Stimulated activated CD8-positive, alpha-beta memory T cell treated with anti-CD3 and anti-CD28 coated beads, Interleukin-12 subunit alpha, Interleukin-12 subunit beta, amount 100 ng/mL, for 24 hours (primary cell): ENCODE measurements around the gene PRR29.
"Not testable (repeated sequence)": the region's sequence is repeated elsewhere in the genome, so short reads cannot be mapped to it uniquely, and the experiment has no call there.

ENCODE experiments used
- DNase-seq: peaks from one replicate; pipeline ENCODE4 v3.0.0-alpha.2; 2020; ENCODE audit errors: extremely low read depth

The PRR29 gene

DNA sequence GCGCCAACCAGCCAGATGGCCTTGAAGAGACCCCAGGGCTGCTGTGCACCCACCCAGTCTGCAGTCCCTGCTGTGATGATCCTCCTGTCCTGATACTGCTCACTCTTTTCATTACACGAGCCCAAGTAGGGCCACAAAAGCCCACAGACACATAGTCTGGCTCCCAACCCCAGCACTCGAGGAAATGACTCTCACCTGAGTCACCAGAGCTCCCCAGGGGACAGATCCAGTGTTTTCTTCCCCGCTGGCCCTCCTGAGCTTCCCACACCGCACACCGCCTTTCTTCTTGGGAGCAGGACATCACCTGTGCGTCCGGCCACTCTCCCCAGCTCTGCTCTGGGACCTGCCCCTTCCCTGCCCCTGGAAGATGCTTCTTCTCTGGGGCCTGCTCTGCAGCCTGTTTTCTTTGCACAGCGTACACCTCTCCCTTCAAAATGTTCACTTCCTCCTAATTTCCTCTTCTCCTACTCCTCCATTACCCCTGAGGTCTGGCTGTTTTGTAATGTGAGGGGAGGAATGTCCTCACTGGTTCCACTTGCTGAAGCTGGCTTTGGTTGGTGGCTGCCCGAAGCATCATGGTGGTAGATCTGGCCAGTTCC lies 23.5 kb upstream of the PRR29 start:
- DNase-seq: no peak

DNA sequence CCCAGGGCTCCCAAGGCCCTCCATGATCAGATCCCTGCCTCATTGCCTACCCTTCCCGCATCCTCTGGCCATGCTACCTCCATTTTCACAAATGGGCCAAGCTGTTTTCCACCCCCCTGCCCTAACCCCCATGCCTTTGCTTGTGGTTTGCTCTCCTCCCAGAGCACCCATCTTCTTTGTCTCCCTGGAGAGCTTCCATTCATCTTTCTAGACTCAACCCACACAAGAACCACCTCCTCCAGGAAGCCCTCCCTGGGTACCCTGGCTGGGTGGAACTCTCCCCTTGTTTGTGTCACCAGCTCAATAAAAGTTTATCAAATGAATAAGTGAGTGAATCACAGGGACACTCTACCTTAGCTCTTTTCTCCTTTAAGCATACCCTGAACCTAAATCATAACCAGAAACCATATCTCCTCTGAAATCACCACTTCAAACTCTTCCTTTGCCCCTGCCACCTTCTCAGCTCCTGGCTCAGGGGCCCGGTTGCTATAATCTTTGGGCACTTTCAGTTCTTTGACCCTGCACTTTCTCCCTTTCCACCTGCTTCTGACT lies 22.5 kb upstream of the PRR29 start:
- DNase-seq: no peak

DNA sequence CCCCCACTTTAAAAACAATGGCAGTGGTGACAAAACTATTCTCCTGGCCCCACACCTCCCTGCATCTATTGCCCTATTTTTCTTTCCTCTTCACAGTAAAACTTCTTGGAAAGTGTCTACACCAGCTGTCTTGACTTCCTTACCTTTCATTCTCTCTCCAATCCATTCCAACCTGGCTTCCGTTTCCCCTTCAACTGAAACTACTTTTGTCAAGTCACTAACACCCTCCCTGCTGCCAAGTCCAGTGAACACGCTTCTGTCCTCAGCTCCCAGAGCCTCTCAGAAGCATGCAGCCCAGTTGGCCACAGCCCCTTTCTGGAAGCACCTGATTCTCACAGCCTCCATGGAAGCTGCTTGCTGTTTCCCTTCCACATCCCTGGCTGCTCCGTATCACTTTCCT lies 21.4 kb upstream of the PRR29 start:
- DNase-seq: no peak

DNA sequence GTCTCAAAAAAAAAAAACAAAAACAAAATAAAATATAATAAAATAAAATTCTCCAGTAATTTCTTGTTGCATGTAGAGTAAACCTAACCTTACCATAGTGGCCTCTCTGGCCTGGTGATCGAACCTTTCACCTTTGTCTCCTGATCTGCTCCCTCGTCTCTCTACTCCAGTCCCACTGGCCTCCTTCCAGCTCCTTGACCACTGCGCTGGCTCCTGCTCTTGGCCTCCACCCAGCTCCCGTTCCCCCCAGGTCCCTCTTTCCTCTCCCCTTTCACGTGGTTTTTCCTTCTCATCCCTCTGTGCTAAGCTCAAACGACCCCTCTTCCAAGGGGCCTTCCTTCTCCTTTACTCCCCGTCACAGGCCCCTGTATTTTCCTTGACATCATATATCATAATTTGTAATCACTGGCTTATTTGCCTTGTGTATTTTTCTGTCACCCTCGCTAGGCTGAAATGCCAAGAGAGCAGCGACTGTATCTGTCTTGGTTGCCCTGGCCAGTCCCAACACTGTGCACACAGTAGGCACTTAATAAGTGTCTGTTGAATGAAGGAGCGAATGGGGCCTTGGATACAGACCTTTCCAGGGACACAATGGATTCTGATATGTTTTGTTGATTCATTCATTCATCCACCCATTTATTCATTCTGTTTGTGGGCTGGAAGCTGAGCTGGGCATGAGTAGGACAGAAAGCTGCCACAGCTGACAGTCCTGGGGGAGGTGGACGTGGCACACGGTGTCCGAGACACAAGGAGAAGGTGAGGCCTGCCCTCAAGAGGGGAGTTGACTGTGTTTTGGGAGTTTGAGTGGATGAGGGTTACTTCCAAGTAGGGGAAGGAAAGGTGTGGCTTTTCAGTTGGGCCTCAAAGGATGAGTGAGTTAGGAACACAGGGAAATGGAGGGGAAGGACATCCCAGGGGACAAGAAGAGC lies 19.6 kb upstream of the PRR29 start:
- no peak for DNase-seq

DNA sequence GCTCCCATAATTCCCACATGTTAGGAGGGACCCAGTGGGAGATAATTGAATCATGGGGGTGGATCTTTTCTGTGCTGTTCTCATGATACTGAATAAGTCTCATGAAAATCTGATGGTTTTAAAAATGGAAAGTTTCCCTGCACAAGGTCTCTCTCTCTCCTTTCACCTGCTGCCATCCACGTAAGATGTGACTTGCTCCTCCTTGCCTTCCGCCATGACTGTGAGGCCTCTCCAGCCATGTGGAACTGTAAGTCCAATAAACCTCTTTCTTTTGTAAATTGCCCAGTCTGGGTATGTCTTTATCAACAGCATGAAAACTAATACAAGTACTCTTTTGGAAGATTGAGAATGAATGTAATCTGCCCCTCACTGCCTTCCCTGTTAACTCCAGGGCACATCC lies 15.5 kb upstream of the PRR29 start:
- DNase-seq: not testable (repeated sequence)

DNA sequence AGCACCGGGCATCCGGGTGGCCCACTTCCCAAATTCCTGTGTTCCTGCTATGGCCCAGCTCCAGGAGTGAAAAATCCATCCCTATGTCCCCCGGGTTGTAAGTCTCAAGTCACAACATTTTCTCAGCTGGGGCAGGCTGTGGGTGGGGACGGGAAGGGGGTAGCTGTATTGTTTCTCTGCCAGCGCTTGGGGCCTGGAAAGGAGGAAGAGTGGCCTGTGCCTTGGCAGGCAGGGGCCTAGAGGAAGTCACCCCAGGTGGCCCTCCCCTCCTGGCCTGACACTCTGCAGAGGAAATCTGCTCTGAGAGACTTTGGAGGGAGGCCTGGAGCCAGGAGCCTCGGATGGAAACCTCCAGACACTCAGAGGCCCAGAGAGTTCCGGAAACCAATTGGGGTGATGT lies 14.8 kb upstream of the PRR29 start:
- DNase-seq: no peak

DNA sequence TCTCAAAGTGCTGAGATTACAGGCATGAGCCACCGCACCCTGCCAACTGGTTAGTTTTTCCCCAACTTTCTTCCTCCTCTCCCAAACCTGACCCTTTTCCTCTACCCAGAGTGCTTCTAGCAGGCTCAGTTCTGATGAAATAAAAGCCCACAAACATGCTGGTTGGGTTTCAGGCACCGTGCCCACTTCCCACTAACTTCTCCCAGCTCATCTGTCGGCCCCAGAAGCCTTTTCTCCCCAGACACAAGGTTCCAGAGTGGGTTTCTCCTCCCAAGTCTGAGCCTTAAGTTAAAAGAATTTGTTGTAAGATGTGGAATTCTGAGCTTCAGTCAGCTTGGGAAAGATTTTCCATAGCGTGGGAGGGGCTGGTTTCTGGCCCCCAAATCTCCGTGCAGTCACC lies 13.9 kb upstream of the PRR29 start:
- DNase-seq: no peak

DNA sequence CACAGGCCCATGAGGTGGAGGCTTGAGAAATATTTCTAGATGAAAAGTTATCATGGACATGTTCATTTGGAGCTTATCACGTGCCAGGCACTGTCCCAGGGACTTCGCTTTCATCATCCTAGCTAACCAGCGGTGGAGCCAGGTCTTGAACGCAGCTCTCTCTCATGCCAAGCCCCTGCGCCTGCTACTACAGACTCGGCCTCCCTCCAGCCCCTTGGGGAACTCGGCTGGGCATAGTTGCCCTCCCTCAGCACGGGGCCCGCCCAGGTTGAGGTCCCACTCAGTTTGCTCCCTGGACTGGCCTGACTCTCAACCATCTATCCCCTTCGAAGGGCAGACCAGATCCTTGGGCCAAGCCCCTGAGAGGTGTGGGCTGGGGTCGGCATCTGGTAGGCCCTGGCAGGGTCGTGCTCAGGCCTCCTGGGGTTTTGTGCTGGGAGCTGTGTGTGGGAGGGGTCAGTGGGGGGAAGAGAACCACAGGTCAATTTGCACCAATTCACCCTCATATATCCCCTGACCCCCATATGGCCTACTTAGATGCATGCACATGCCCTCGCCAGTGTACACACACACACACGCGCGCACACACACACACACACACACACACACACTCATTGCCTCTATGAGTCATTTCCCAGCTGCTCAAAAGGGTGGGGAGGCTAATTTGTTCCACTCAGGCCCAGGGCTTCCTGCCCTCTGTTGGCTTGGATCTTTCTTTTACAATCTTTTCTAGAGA lies 13.3 kb upstream of the PRR29 start:
- no peak for DNase-seq

DNA sequence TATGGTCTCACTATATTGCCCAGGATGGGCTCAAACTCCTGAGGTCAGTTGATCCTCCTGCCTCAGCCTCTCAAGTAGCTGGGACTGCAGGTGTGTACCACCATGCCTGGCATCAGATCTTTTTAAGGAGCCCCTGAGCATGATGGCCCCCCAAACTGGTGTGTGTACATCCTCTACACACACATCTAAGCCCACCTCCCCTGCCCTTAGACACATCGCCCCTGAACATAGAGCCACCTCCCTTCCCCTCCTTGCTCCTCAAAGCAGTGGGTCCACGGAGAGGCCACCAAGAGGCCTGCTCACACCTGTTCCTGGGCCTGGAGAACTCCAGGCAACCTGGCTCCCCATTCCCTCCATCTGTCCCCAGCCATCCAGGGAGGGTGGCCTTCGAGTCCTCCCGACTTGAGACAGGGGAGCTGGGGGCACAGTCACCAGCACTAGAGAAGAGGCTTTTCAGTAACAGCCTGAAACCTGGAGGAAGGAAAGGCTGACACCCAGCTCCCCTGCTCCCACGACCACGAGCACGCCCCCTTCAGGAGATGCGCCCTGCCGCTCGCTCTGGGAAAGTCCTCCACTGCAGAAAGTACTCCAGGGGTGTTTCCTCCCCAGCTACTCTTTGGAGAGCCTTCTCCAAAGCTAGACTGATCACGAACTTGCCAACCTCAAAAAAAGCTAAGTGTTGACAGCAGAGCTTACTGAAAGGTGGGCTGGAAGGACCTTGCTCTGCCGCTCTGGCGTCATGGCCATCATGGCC lies 12.6 kb upstream of the PRR29 start:
- DNase-seq: no peak

DNA sequence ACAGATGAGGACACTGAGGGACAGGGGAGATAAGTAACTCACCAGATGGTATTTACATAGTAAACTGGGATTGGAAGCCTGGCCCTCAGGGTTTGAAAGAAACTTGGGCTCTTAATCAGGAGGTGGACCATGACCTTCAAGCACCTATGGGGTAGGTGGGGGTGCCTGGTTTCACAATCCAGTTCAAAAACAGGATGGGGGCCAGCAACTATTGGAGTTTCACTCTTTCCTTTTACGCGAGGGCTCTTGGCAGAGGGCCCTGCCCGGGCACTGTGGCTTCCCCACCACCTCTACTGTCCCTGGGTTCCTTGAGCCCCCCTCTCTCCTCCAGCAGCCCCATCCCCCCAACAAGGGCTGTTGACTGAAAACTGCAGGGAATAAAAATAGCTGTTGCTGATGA lies 11.3 kb upstream of the PRR29 start:
- DNase-seq: no peak

DNA sequence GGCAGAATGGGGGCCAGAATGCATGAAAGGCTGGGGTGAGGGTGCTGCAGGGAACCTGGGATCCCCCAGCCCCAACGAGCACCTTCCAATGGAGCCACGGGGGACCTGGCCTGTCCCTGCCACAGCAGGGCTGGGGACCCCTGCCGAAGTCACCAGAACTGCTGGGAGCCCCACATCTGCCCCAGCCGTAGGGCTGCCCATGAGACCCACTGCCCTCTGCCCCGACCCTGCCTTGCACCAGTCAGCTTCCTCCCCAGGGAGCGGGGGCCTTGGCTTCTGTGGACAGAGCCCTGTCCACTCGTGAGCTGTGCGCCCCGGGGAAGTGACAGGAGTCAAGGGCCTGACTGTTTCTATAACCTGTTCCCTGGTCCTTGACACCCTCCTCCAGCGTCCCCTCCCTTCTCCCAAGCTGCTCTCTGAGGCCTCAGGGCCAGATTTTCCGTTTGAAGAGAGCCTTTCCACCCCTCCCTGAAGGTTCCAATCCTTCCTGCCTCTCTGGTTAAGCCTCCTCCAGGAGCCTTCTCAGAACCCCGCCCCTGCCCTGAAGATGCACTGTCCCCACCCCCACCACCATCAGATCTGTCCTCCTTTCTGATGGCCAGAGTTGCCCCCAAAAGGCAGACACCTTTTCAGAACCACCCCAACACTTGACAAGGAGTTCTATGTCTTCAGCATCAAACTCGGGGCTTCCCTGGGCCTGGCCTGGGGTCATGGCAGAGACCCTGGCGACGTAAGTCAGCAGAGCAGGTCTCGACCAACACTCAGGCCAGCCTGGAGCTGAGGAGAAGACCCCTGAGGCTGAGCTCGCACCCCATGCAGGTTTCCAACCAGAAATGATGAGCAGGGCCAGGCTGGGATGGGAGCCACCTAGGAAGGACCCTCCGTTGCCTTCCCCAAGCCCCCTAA lies 10.7 kb upstream of the PRR29 start:
- DNase-seq: no peak

DNA sequence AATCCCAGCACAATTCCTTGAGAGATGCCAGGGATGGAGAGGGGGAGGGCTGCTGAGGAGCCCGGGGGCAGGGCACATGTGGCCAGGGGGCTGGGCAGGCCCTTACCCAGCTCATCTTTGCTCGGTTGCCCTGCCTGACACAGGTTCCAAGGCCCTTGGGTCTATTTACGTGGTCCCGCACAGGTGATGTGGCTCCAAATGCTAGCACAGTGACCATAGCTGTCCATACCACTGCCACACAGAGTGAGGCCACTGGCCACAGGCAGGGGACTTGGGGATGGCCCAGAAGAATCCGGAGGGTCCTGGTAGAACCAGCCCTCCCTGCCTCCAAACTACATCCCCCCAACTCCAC lies 10.0 kb upstream of the PRR29 start:
- no peak for DNase-seq

DNA sequence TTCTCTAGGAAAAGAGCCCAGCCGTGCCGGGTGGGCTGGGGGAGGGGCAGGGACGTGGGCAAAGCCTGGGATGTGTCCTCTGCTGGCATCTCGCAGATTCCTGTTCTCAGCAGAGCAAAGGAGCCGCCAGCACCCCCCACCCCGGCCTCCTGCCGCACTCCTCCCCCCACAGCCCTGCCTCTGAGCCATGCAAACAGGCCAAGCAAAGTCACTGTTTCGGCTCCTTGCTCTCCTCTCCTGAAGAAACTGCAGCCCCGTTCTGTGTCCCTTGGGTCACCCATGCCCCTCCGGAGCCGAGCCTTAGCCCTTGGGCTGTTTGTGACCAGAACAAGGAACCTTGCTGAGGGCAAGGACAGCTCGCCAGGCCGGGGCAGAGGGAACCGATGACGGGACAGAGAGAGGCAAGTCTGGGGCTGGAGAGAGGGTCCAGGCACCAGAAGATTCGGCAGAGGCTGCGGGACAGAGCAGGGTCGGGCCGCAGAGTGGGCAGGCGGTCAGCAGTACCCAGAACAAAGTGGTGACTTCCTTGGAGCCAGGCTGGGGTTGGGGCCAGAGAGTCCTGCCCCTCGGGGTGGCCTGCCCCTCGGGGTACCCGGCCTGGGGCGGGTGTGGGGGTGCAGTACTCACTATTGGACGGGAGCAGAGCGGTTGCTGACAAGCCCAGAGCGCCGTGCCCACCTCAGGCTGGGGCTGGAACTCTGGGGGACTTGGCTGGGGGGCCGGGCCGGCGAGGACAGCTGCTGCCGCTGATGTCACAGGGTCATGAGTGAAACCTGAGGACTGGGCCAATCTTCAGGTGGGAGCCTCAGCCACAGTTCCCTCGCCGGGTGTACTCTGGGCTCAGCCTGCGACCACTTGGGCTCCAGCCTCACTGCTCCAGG lies 9.2 kb upstream of the PRR29 start:
- no peak for DNase-seq

DNA sequence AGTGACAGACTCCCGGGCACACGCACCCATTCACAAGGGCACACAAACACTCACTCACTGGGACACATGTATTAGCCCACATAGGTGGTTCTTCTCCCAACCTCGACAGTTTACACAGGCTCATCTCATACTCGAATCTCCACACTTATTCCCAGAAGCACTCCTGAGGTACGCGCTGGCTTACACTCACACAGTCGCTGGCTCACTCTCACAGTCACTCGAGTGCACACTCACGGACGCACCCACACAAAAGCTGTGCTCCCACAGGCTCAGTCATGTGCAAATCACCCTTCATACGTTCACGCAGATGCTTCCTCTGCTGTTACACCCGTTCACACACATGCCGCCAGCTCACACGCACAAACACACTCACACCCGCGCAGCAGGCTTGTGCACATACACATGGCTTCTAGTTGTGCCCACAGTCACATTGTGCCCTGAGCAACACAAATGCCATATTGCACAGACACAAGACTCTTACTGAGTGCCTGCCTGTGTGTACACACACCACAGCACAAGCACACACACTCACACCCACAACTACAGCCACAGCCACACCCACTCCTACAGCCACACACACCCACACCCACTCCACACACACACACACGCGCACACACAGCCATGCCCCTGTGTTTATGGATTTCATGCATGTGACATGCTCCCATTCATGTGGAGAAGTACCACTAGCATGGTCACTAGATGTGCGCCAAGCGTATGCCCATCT lies 8.4 kb upstream of the PRR29 start:
- no peak for DNase-seq

DNA sequence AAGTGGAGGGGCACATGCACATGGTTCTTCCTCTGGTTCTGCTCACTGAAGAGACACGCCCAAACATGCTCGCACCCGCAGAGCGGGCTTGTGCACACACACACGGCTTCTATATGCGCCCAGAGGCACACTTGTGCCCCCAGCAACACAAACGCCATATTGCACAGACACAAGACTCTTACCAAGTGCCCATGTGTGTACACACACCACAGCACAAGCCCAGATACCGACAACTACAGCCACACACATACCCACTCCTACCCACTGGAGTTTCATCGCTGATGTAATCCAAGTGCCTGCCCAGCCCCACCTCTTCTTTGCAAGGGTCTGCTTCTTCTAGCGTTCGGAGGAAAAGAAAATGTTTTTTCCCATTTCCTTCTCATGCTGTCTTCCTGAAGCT lies 6.5 kb upstream of the PRR29 start:
- DNase-seq: no peak

DNA sequence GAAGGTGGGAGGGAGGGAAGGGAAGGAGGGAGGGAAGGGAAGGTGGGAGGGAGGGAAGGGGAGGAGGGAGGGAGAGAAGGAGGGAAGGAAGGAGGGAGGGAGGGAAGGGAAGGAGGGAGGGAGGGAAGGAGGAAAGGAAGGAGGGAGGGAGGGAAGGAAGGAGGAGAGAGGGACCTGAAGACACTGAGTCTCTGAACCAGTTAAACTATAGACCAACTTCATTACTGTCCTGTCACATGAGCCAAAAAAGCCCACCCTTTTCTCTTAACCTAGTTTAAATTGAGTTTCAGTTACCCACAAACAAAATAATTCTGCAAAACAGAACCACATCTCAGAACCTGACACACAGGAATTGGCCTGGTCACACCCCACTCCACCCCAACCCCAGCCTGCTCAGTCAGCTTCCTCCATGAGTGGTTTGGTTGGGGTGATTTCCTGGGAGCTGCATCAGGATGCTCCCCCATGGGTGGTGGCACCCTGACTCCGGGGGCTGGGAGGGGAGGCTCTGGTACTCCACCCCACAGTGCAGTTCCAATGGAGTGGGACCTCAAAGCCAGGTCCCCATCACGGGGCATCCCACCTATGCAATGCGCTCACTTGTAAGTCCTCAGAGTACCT lies 4.7 kb upstream of the PRR29 start:
- no peak for DNase-seq

DNA sequence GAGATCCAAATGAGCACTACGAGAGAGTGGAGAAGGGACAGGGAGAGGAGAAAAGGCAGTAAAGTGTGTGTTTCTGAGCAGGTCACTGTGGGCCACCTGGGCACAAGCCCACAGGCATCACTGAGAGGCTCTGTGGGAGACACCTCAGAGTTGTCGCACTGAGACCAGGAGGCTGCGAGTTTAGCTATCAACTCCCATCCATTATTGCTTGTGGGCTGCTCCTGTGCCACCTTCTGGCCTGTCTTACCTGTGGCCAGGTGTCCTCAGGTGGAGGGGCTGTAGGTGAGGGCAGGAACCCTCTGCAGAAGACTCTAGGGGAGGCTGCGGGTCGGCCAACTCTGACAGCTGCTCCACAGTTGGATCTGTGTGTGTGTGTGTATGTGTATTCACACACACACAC lies 2.5 kb upstream of the PRR29 start:
- DNase-seq: no peak

DNA sequence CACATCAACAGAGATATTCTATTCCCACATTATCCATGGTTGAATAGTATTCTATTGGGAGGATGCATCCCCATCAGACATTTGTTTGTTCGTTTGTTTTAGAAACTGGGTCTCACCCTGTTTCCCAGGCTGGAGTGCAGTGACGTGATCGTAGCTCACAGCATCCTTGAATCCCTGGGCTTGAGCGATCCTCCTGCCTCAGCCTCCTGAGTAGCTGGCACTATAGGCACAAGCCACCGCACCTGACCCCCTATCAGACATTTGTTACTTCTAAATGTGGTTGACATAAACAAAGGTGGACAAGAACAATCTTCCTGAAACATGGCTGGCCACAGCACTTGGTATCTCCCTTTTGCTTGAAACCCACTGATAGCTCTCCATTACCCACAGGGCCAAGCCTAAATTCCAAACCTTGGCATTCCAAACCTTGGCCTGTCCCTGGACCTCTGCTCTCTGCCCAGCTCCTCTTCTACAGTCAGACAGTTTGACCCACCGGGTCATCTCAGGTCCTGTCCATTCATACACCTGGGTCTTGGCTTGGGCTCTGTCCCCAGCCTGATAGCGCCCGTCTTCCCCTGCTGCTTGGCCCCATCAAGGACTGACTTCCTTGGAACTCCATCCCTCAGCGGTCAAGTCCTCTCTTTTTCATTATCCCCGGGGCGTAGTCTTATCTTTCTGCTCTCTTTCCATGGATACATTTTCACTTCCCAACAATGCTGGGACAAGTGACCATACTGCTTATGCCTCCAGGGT lies 1.5 kb upstream of the PRR29 start:
- no peak for DNase-seq
